LNCaP clone FGC (cell line): Measurements from ENCODE around the gene WDR17.

Experiments
- DNase-seq: peaks from one replicate; pipeline ENCODE4 v3.0.0-alpha.2; 2011; ENCODE audit warnings: low read depth
- H3K4me3 ChIP-seq: 2 replicates; pipeline ENCODE4 v1.5.1; 2011; ENCODE audit warnings: mild to moderate bottlenecking, low read depth, low read length, control low read depth
- TF ChIP-seq, protein P1 (sequence below): IDR thresholded peaks from 2 replicates; pipeline ENCODE4 v1.5.1; 2012; ENCODE audit warnings: mild to moderate bottlenecking; ENCODE audit not compliant: control insufficient read depth, insufficient read depth; ENCODE audit errors: extremely low read depth

The WDR17 gene

DNA sequence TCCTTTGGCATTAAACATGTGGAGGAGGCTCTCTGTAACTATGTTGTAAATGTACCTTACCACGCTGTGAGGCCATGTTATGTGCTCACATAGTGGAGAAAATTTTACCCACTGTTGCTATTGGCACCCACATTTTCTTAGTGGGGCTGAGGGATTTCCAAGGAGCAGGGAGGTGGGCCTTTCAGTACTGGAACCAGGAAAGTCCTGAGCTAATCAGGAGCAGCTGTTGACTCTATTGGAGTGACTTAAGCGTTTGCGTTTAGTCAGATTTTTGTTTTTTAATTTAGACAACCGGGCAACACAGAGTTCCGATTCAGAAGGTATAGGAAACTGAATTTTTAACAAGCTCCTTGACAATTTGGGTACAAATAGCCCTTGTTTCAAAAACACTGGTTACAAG lies 30.7 kb upstream of the WDR17 start:
- no peak overlapping the region for H3K4me3 ChIP-seq
- TF ChIP-seq, protein P1, sequence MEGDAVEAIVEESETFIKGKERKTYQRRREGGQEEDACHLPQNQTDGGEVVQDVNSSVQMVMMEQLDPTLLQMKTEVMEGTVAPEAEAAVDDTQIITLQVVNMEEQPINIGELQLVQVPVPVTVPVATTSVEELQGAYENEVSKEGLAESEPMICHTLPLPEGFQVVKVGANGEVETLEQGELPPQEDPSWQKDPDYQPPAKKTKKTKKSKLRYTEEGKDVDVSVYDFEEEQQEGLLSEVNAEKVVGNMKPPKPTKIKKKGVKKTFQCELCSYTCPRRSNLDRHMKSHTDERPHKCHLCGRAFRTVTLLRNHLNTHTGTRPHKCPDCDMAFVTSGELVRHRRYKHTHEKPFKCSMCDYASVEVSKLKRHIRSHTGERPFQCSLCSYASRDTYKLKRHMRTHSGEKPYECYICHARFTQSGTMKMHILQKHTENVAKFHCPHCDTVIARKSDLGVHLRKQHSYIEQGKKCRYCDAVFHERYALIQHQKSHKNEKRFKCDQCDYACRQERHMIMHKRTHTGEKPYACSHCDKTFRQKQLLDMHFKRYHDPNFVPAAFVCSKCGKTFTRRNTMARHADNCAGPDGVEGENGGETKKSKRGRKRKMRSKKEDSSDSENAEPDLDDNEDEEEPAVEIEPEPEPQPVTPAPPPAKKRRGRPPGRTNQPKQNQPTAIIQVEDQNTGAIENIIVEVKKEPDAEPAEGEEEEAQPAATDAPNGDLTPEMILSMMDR, result no peak
- no peak for DNase-seq

DNA sequence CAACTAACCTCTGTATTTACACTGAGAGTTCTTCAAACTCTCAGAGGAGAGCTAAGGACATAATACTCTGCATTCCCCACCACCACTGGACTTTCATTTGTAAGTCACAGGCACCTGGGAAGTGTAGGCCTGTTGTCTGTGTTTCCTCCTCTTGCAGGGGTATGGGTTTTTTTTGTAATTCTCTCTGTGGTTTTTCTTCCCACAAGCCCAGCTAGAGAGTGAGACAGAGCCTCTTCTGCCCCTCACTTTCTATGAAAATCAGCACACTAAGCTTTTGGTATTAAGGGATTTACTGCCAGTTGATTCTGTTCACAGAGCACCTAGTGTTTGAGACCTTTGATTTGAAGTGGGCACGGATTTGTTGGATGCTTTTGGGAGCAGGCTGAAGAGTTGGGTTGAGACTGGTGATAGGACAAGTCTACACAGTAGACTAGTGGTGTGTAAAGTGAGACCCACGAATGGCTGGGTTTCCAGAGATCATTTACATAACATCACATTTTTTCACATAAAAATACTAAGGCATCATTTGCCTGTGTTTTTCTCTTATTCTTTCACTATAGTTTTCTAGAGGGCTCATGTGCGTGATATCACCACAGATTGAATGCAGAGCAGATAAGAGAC lies 28.9 kb upstream of the WDR17 start:
- no peak for DNase-seq
- TF ChIP-seq, protein P1, result no peak
- H3K4me3 ChIP-seq, result no peak overlapping the region

DNA sequence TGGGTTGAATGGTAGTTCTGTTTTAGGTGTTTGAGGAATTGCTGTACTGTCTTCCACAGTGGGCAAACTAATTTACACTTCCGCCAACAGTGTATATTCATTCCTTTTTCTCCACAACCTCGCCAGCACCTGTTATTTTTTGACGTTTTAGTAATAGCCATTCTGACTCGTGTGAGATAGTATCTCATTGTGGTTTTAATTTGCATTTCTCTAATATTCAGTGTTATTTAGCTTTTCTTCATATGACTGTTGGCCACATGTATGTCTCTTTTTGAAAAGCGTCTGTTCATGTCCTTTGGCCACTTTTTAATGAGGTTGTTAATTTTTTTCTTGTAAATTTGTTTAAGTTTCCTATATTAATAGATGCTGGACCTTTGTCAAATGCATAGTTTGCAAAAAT lies 26.9 kb upstream of the WDR17 start:
- TF ChIP-seq, protein P1, result no peak
- no peak for DNase-seq
- H3K4me3 ChIP-seq, result no peak overlapping the region

DNA sequence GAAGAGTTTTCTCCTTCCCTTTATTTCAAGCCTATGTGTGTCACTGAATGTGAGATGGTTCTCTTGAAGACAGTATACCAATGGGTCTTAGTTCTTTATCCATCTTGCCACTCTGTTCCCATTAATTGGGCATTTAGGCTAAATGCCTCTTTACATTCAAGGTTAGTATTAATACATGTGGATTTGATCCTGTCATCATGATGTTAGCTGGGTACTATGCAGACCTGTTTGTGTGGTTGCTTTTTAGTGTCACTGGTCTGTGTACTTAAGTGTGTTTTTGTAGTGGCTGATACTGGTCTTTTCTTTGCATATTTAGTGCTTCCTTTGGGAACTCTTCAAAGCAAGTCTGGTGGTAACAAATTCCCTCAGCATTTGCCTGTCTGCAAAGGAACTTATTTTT lies 23.4 kb upstream of the WDR17 start:
- TF ChIP-seq, protein P1, result no peak
- H3K4me3 ChIP-seq, result no peak overlapping the region
- no peak for DNase-seq

DNA sequence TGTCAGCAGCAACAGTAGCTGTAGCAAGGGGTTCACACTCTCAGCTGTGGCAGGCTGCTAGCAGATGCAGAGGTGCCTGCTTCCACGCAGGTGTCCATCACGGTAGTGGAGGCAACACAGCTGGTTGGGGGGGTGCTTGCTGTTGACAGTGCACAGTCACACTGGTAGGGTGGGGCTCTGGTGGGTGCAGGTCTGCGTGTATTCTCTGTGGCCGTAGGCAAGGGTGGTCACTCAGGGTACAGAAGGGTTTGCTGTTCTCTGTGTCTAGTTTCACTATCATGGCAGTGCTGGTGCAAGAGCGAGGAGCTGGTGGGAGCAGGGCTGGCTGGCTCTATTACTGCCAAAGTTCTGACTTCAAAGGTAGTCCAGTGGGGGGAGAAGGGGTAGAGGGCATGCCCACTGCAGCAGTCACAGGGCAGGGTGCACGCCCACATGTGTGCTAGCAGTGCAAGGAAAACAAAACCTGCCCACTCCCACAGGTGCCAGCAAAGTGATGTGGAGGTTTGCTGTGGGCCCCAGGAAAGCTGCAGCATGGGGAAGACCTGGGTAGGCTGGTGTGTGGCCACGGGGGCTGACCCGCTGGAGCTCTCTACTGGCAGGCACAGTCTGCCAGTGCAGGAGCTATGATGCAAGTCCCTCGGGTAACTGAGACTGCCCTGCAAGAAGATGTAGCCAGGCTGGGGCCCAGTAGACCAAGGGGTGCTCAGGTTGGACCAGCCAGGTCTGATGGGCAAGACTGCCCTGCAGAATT lies 21.6 kb upstream of the WDR17 start:
- no peak for DNase-seq
- no peak overlapping the region for H3K4me3 ChIP-seq
- TF ChIP-seq, protein P1, result no peak

DNA sequence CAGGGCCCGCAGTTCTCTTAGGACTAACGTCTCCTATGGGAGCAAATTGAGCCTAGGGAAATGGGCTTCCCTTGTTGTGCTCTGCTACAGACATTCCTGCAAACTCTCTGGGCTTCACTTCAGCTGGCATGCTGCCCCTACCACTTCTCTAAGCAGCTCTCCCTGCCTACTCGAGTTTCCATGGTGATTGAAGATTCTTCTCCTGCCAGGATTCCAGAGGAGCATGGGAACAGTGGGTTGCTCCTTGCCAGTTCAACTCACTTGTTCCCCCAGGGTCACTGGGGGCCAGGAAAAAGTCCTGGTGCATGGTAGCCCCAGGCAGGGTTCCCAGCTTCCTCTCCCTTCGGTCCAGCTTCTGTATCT lies 21.1 kb upstream of the WDR17 start:
- no peak for DNase-seq
- TF ChIP-seq, protein P1, result no peak
- H3K4me3 ChIP-seq, result no peak overlapping the region

DNA sequence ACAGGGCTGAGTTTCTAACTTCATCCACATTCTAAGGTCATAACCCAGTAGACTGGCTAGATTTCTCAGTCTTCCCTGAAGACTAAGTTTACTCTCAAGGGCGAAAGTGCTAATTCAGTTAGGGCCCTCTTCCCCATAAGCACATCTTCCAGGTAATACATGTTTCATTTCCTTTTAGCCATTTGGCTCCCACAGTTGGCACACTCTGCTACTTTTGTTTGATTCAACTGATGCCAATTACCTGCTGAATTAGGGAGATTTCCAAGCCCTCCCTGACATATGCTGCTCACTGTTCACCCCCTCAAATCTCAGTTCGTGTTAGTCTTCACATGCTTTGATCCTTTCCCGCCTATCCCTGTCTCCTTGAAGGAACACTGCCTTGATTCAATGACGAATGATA lies 17.0 kb upstream of the WDR17 start:
- no peak overlapping the region for H3K4me3 ChIP-seq
- DNase-seq, result no peak
- TF ChIP-seq, protein P1, result no peak
